ENCODE results near the gene CYTH2.

GRCh38 chr19:48492925-48493717, 24.0 kb downstream of the CYTH2 start:
- TF ChIP-seq, protein P1, sequence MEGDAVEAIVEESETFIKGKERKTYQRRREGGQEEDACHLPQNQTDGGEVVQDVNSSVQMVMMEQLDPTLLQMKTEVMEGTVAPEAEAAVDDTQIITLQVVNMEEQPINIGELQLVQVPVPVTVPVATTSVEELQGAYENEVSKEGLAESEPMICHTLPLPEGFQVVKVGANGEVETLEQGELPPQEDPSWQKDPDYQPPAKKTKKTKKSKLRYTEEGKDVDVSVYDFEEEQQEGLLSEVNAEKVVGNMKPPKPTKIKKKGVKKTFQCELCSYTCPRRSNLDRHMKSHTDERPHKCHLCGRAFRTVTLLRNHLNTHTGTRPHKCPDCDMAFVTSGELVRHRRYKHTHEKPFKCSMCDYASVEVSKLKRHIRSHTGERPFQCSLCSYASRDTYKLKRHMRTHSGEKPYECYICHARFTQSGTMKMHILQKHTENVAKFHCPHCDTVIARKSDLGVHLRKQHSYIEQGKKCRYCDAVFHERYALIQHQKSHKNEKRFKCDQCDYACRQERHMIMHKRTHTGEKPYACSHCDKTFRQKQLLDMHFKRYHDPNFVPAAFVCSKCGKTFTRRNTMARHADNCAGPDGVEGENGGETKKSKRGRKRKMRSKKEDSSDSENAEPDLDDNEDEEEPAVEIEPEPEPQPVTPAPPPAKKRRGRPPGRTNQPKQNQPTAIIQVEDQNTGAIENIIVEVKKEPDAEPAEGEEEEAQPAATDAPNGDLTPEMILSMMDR (IDR thresholded peaks at IDR 0.05) = no peak
- TF ChIP-seq EZH2 (IDR thresholded peaks at IDR 0.05) = no peak
